ENCODE measurements around the gene TTF1.

Gene TTF1

DNA sequence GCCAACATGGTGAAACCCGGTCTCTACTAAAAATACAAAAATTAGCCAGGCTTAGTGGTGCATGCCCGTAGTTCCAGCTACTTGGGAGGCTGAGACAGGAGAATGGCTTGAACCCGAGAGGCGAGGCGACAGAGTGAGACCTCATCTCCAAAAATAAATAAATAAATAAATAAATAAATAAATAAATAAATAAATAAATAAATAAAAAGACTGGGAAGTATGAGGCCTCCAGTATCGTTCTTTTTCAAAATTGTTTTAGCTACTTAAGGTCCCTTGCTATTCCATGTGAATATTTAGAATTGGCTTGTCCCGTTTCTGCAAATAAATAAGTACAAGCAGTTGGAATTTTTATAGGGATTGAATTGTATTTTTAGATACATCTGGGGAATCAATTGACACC is 48.9 kb downstream of the TTF1 start:
- TF ChIP-seq, protein P1, sequence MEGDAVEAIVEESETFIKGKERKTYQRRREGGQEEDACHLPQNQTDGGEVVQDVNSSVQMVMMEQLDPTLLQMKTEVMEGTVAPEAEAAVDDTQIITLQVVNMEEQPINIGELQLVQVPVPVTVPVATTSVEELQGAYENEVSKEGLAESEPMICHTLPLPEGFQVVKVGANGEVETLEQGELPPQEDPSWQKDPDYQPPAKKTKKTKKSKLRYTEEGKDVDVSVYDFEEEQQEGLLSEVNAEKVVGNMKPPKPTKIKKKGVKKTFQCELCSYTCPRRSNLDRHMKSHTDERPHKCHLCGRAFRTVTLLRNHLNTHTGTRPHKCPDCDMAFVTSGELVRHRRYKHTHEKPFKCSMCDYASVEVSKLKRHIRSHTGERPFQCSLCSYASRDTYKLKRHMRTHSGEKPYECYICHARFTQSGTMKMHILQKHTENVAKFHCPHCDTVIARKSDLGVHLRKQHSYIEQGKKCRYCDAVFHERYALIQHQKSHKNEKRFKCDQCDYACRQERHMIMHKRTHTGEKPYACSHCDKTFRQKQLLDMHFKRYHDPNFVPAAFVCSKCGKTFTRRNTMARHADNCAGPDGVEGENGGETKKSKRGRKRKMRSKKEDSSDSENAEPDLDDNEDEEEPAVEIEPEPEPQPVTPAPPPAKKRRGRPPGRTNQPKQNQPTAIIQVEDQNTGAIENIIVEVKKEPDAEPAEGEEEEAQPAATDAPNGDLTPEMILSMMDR (IDR thresholded peaks at IDR 0.05): no peak

DNA sequence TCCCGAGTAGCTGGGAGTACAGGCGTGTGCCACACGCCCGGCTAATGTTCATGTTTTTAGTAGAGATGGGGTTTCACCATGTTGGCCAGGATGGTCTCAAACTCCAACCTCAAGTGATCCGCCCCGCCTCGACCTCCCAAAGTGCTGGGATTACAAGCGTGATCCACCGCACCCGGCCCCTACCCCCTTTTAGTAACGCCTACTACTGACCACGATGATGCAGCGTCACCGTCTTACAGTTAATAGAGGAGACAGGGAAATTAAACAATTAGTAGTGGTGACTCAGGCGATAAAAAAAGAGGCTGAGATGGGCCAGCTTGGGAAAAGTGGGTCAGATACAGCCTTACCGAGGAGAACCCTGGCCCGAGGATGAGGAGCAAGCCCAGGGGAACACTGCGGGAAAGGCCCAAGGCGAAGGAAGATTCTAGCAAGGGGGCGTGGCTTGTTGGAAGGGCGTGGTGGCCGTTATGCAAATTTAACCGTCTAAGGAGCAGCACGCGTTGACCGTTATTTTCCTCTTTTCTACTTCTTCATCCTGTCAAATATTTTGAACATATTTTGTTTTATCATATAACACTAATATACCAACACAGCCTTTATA is 50.2 kb downstream of the TTF1 start:
- TF ChIP-seq, protein P1 (IDR thresholded peaks at IDR 0.05): no peak

DNA sequence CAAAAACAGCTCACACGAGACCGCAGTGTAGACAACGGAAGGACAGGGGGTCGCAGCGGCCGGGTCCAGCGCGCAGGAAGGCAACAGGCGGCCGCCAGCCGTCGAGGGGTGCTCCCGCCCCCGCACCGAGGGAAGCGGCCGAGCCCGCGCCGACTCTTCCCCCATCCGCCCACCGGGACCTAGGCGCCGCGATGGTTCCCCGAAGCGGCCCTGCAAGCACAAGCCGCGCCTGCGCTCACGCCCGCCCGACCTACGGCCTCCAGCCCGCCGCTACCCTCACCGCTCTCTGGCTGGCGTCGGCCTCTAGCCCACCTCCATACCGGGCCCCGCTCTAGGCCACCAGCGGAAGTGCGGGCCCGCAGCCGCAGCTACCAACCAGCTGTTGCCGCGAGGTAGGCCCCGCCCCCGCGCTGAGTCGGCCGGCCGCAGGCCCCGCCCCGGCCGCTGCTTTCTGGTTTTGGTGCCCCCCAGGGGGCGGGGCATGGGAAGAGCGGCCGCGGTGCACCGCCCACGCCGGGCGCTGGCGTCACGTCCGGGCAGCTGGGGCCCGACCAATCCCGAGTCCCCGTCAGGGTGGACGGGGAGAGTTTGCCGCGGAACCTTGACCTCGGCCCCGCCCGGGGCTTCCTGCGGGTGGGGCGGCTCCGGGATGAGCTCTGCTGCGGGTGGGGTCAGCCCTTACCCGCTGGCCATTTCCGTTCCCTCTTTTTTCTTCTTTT is 51.8 kb downstream of the TTF1 start, which contains the start of gene SETX:
Gene SETX (minus strand): TSS at position 350 of the 719 bp plus-strand sequence. CDS start 5,558 bp downstream, outside the sequence.
- TF ChIP-seq, protein P1 (IDR thresholded peaks at IDR 0.05): no peak

DNA sequence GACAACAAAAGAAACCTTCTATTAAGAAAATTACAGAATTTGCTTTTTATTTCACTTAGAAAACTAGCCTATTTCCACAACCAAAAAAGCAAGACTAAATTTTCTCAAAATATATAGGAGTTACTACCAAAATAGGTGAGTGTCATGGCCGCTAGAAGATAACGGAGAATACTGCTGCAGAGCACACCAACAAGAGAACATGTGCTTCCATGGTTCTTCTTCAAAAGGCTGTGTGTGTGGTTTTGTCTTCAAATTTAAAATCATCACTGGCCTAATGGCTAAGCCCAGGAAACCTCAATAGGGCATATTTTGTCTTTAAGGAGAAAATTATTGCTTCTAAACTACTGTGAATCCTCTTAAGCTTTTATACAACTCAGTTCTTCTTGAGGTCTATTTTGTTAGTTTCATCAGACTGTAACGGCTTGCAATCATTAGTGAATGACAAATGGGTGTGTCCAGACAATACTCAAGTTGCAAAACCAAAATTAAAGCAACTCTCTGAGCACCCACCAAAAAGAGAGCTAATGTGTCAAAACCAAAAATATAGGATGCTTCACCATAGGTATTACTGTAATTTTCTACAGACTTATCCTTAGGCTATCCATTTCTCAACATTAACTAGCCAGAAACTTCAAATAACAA is 55.1 kb downstream of the TTF1 start:
- TF ChIP-seq, protein P1 (IDR thresholded peaks at IDR 0.05): no peak

DNA sequence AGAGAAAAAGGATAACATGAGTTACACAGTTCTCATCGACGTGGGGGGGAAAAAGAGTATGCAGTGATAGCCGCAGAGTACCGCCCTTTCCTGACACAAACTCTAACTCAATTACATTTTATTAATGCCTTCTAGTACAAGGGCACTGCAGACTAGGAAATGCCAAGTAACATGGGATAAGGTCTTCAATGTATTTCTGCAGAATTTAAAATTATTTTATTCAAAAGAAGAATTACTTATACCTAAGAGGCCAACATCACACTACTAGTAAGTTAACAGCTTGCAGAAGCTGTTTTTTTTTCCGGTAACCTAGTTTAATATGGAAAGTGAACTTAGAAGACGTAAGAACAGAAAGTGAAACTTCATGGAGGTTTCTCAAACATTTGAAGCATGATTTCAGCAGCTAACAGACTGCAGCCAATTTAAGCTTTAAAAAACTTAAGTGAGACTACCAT is 55.8 kb downstream of the TTF1 start:
- TF ChIP-seq, protein P1 (IDR thresholded peaks at IDR 0.05): no peak

DNA sequence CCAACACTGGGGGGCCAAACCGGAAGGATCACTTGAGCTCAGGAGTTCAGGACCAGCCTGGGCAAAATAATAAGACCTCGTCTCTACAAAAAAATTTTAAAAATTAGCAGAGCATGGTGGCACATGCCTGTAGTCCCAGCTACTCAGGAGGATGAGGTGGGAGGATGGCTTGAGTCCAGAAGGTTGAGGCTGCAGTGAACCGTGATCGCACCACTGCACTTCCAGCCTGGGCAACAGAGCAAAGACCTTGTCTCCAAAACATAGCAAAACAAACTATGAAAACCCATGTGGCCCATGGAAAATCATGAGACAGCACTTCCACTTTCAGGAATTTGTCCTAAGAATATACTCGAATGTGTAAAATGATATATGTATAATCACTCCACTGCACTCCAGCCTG is 58.0 kb downstream of the TTF1 start:
- TF ChIP-seq, protein P1 (IDR thresholded peaks at IDR 0.05): no peak

DNA sequence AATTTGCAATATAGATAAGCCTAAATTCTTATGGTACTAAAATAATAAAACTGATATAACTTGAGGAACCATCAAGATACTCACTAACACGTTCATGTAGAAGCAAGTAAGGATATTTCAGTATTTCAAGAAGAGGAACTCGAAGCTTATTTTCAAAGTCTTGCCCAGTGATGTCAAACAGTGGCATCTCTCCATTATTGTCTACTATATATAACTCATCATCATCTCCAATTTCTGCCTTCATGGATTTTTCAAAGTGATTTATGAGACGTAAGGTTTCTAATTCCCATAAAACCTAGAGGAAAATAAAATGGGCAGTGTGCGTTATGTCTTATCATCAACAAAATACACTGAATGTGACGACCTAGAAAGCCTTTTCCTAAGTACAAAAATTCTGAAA is 60.5 kb downstream of the TTF1 start:
- TF ChIP-seq, protein P1 (IDR thresholded peaks at IDR 0.05): no peak

Data from LNCAP (cell line).